Hepatocyte (in vitro differentiated cells): Measurements from ENCODE around the gene RNASEL. TPM values are rescaled to one million over a fixed set of nuclear protein-coding genes. Genes with fewer than 3 reads are reported as not detected.

ENCODE experiments used
- DNase-seq: peaks from one replicate; pipeline ENCODE4 v3.0.0-alpha.2; 2016; ENCODE audit warnings: low spot score
- H2AFZ ChIP-seq: fragments of 200-600 bp; sonication (generic); 2 replicates; pipeline ENCODE4 v1.6.0; 2016; ENCODE audit warnings: antibody characterized with exemption, mild to moderate bottlenecking
- H3K27ac ChIP-seq: fragments of 200-600 bp; sonication (generic); 2 replicates; pipeline ENCODE4 v1.5.1; 2016; ENCODE audit warnings: mild to moderate bottlenecking
- H3K27me3 ChIP-seq: fragments of 200-600 bp; sonication (generic); 2 replicates; pipeline ENCODE4 v1.6.1; 2016
- H3K36me3 ChIP-seq: fragments of 200-600 bp; sonication (generic); replicated peaks from 2 replicates; pipeline ENCODE4 v1.5.1; 2016; ENCODE audit warnings: low read depth; ENCODE audit not compliant: insufficient read depth
- H3K4me1 ChIP-seq: fragments of 200-600 bp; sonication (generic); 2 replicates; pipeline ENCODE4 v1.5.1; 2016; ENCODE audit warnings: mild to moderate bottlenecking, moderate library complexity; ENCODE audit not compliant: insufficient read depth
- H3K4me2 ChIP-seq: fragments of 200-600 bp; sonication (generic); 2 replicates; pipeline ENCODE4 v1.6.0; 2016
- H3K4me3 ChIP-seq: fragments of 200-600 bp; sonication (generic); 2 replicates; pipeline ENCODE4 v1.5.1; 2016; ENCODE audit warnings: mild to moderate bottlenecking
- H3K79me2 ChIP-seq: fragments of 200-600 bp; sonication (generic); 2 replicates; pipeline ENCODE4 v1.6.0; 2017; ENCODE audit warnings: mild to moderate bottlenecking
- H3K9me2 ChIP-seq: fragments of 200-600 bp; sonication (generic); replicated peaks from 2 replicates; pipeline ENCODE4 v1.6.0; 2017; ENCODE audit warnings: mild to moderate bottlenecking; ENCODE audit not compliant: insufficient read depth
- H3K9me3 ChIP-seq: fragments of 200-600 bp; sonication (generic); 2 replicates; pipeline ENCODE4 v1.5.1; 2016; ENCODE audit warnings: low read depth, mild to moderate bottlenecking
- H4K20me1 ChIP-seq: fragments of 200-600 bp; sonication (generic); 2 replicates; pipeline ENCODE4 v1.6.0; 2016; ENCODE audit warnings: mild to moderate bottlenecking; ENCODE audit not compliant: insufficient read depth, poor library complexity, severe bottlenecking
- CTCF ChIP-seq: fragments of 200-600 bp; sonication (generic); IDR thresholded peaks from 2 replicates; pipeline ENCODE4 v1.5.1; 2016; ENCODE audit warnings: antibody characterized with exemption, mild to moderate bottlenecking; ENCODE audit not compliant: poor library complexity
- EZH2 ChIP-seq: fragments of 200-600 bp; sonication (generic); IDR thresholded peaks from 2 replicates; pipeline ENCODE4 v1.6.1; 2016; ENCODE audit warnings: antibody characterized with exemption, mild to moderate bottlenecking, borderline replicate concordance
- EZH2phosphoT487 ChIP-seq: fragments of 200-600 bp; sonication (generic); IDR thresholded peaks from one replicate; pipeline ENCODE4 v1.6.1; 2018; ENCODE audit warnings: antibody characterized with exemption, mild to moderate bottlenecking, low read depth, moderate library complexity; ENCODE audit not compliant: unreplicated experiment, severe bottlenecking
- WGBS: methylation state at CpG from one replicate; pipeline ENCODE4 v1.1.6; 2016; ENCODE audit warnings: low lambda C conversion rate; ENCODE audit errors: missing lambda C conversion rate; 5-methylcytosine and 5-hydroxymethylcytosine counted together
- polyA plus RNA-seq: library from polyadenylated mRNA; unstranded; fragments of >200 nt; fragmentation: Nextera tagmentation; extraction: Ambion mirVana; gene quantifications from 2 replicates; pipeline ENCODE4 v1.2.1, GENCODE V29; 2016
- total RNA-seq: library from RNA; depleted of rRNA; stranded (reverse); fragments of >200 nt; gene quantifications from 2 replicates; pipeline ENCODE4 v1.2.3, GENCODE V29; 2014

Gene RNASEL
- total and polyA plus RNA-seq, 2 experiments from 2014 or later = 5.3 to 6.8 TPM

- no peaks in the 10 kb centered on the region for H3K79me2 ChIP-seq
- no peaks in the 10 kb centered on the region for H3K27me3 ChIP-seq
- H4K20me1 ChIP-seq = no peaks in the 10 kb centered on the region
- no peaks in the 10 kb centered on the region for H3K36me3 ChIP-seq
- no peak overlapping the region for H2AFZ ChIP-seq
- no peak for DNase-seq
- H3K9me3 ChIP-seq = no peaks in the 10 kb centered on the region
- no peak overlapping the region for H3K4me2 ChIP-seq
- WGBS = 88% methylated on average over 2 of the region's 2 CpGs
- peak overlapping the region; percentile 25 for H3K27ac ChIP-seq
- no peak overlapping the region for H3K4me3 ChIP-seq
- TF ChIP-seq CTCF (no peak), EZH2 (no peak), EZH2phosphoT487 (no peak)
- no peaks in the 10 kb centered on the region for H3K9me2 ChIP-seq
- H3K4me1 ChIP-seq = peaks cover 6% of the 10 kb centered on the region
Observed at GRCh38 chr1:182570611-182570970, 18.5 kb downstream of the RNASEL start.

- peaks cover 2% of the 10 kb centered on the region for H3K4me1 ChIP-seq
- H3K27me3 ChIP-seq = no peaks in the 10 kb centered on the region
- H3K79me2 ChIP-seq = no peaks in the 10 kb centered on the region
- H2AFZ ChIP-seq = no peak overlapping the region
- DNase-seq = no peak
- no peaks in the 10 kb centered on the region for H3K9me2 ChIP-seq
- H3K36me3 ChIP-seq = no peaks in the 10 kb centered on the region
- H3K9me3 ChIP-seq = no peaks in the 10 kb centered on the region
- H3K4me3 ChIP-seq = no peak overlapping the region
- H3K27ac ChIP-seq = peak overlapping the region; percentile 25
- no peak overlapping the region for H3K4me2 ChIP-seq
- no peaks in the 10 kb centered on the region for H4K20me1 ChIP-seq
- TF ChIP-seq EZH2phosphoT487 (no peak), EZH2 (no peak), CTCF (no peak)
- 91% methylated on average over 6 of the region's 6 CpGs for WGBS
Observed at GRCh38 chr1:182569939-182570610, 19.0 kb downstream of the RNASEL start.

- Histone ChIP-seq H3K9me3 (no peaks in the 10 kb centered on the region), H3K9me2 (no peaks in the 10 kb centered on the region), H3K4me3 (no peak overlapping the region), H3K4me1 (no peaks in the 10 kb centered on the region), H3K27ac (no peak overlapping the region), H3K27me3 (no peaks in the 10 kb centered on the region), H2AFZ (no peak overlapping the region), H4K20me1 (no peaks in the 10 kb centered on the region), H3K4me2 (no peak overlapping the region), H3K79me2 (no peaks in the 10 kb centered on the region), H3K36me3 (no peaks in the 10 kb centered on the region)
- TF ChIP-seq CTCF (no peak), EZH2phosphoT487 (no peak), EZH2 (no peak)
- WGBS = 71% methylated on average over 3 of the region's 3 CpGs
- DNase-seq = no peak
Observed at GRCh38 chr1:182568647-182569284, 20.3 kb downstream of the RNASEL start.
